Measurements from ENCODE around the gene VAPB. TPM values are rescaled to one million over a fixed set of nuclear protein-coding genes. Genes with fewer than 3 reads are reported as not detected.

VAPB gene
- polyA plus RNA-seq, 1 experiment = 43.8 TPM

- Histone ChIP-seq H3K27me3 (ENCODE audit: control insufficient read depth, insufficient read depth, low read length) (no peaks in the 10 kb centered on the region), H3K4me3 (ENCODE audit: low read depth, low read length) (no peak overlapping the region), H3K27ac (ENCODE audit: low read depth, low read length) (no peak overlapping the region), H3K9me3 (ENCODE audit: control insufficient read depth, insufficient read depth, low read length) (no peaks in the 10 kb centered on the region)
- POLR2A ChIA-PET = no interaction called here
- CTCF ChIA-PET = no interaction called here
- no peak for DNase-seq (ENCODE audit: low read depth, low spot score)
- no peak for TF ChIP-seq CTCF (IDR thresholded peaks at IDR 0.05; ENCODE audit: low read depth, low read length)
Observed at GRCh38 chr20:58402827-58403226, 13.8 kb downstream of the VAPB start.

DNA sequence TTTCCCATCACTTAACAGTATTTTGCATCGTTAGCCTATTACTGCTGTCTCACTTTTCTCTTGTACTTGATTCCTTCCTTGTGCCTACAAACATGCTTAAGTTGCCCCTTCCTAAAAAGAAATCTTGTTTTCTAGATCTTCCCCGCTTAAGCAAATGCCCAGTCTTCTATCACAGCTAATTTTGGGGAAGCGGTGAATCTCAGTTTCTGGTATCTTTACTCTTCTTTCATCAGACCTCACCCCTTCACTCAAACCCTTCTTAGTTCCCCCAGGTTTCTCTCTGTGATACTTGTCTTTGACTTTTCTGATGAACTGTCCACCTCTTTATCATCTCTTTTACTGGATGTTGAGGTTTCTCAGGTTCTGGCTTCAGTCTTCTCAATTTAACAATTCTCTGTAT, 14.2 kb downstream of the VAPB start:
- H3K4me3 ChIP-seq (ENCODE audit: low read depth, low read length) = no peak overlapping the region
- H3K27ac ChIP-seq (ENCODE audit: low read depth, low read length) = no peak overlapping the region
- no peaks in the 10 kb centered on the region for H3K9me3 ChIP-seq (ENCODE audit: control insufficient read depth, insufficient read depth, low read length)
- CTCF ChIA-PET = no interaction called here
- TF ChIP-seq CTCF (IDR thresholded peaks at IDR 0.05; ENCODE audit: low read depth, low read length) = no peak
- no peaks in the 10 kb centered on the region for H3K27me3 ChIP-seq (ENCODE audit: control insufficient read depth, insufficient read depth, low read length)
- POLR2A ChIA-PET = no interaction called here
- DNase-seq (ENCODE audit: low read depth, low spot score) = no peak

GRCh38 chr20:58405504-58406291, 16.7 kb downstream of the VAPB start:
- CTCF ChIA-PET = interaction anchor here (0.6 to 1.3 kb wide), 2 partner anchors 18 to 44 kb away, joined by 3 to 8 read pairs; no protein-coding TSS in a partner anchor

GRCh38 chr20:58406422-58407001, 17.5 kb downstream of the VAPB start:
- Histone ChIP-seq H3K4me3 (ENCODE audit: low read depth, low read length) (no peak overlapping the region), H3K9me3 (ENCODE audit: control insufficient read depth, insufficient read depth, low read length) (no peaks in the 10 kb centered on the region), H3K27ac (ENCODE audit: low read depth, low read length) (no peak overlapping the region), H3K27me3 (ENCODE audit: control insufficient read depth, insufficient read depth, low read length) (no peaks in the 10 kb centered on the region)
- TF ChIP-seq CTCF (IDR thresholded peaks at IDR 0.05; ENCODE audit: low read depth, low read length) = no peak
- DNase-seq (ENCODE audit: low read depth, low spot score) = no peak
- POLR2A ChIA-PET = no interaction called here
- CTCF ChIA-PET = no interaction called here

More at GRCh38 chr20:58405504-58406291, 16.7 kb downstream of the VAPB start:
- Histone ChIP-seq H3K27ac (ENCODE audit: low read depth, low read length) (no peak overlapping the region), H3K27me3 (ENCODE audit: control insufficient read depth, insufficient read depth, low read length) (no peaks in the 10 kb centered on the region), H3K4me3 (ENCODE audit: low read depth, low read length) (no peak overlapping the region), H3K9me3 (ENCODE audit: control insufficient read depth, insufficient read depth, low read length) (no peaks in the 10 kb centered on the region)
- DNase-seq (ENCODE audit: low read depth, low spot score) = no peak
- no peak for TF ChIP-seq CTCF (IDR thresholded peaks at IDR 0.05; ENCODE audit: low read depth, low read length)
- POLR2A ChIA-PET = no interaction called here

DNA sequence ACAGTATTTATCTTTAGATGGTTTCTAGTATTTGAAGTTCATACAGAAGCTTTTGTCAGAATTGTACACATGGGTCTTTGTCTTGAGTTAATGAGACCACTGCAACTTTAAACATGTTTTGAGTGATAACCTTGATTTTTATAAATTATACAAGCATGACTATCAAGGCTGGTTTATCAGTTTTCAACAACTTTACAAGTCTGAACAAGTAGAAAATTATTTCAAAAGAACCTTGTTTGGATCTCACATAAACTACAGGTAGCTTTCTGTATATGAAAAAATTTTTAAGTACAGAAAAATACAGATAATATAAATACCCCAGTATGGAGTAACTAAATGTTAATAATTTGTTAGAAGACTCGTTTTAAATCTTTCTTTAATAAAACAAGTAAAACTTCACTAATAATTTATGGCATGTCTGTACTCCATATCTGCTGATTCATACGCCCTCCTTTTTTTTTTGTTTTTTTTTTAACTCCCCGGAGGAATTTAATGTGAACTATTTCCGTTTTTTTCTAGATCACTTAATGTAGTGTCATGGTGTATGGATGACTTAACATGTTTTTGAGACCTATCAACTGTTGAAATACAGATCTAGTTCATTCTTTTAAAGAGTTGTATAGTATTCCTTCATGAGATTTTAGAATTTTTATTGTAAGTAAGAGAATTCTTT, 18.3 kb downstream of the VAPB start:
- TF ChIP-seq CTCF (IDR thresholded peaks at IDR 0.05; ENCODE audit: low read depth, low read length) = no peak
- Histone ChIP-seq H3K27me3 (ENCODE audit: control insufficient read depth, insufficient read depth, low read length) (no peaks in the 10 kb centered on the region), H3K4me3 (ENCODE audit: low read depth, low read length) (no peak overlapping the region), H3K9me3 (ENCODE audit: control insufficient read depth, insufficient read depth, low read length) (no peaks in the 10 kb centered on the region), H3K27ac (ENCODE audit: low read depth, low read length) (no peak overlapping the region)
- POLR2A ChIA-PET = no interaction called here
- CTCF ChIA-PET = interaction anchor here (0.6 to 1.0 kb wide), 2 partner anchors 11 to 48 kb away, joined by 3 read pairs; no protein-coding TSS in a partner anchor
- no peak for DNase-seq (ENCODE audit: low read depth, low spot score)
